ENCODE measurements around the gene OLFM4.

- TF ChIP-seq, protein P1, sequence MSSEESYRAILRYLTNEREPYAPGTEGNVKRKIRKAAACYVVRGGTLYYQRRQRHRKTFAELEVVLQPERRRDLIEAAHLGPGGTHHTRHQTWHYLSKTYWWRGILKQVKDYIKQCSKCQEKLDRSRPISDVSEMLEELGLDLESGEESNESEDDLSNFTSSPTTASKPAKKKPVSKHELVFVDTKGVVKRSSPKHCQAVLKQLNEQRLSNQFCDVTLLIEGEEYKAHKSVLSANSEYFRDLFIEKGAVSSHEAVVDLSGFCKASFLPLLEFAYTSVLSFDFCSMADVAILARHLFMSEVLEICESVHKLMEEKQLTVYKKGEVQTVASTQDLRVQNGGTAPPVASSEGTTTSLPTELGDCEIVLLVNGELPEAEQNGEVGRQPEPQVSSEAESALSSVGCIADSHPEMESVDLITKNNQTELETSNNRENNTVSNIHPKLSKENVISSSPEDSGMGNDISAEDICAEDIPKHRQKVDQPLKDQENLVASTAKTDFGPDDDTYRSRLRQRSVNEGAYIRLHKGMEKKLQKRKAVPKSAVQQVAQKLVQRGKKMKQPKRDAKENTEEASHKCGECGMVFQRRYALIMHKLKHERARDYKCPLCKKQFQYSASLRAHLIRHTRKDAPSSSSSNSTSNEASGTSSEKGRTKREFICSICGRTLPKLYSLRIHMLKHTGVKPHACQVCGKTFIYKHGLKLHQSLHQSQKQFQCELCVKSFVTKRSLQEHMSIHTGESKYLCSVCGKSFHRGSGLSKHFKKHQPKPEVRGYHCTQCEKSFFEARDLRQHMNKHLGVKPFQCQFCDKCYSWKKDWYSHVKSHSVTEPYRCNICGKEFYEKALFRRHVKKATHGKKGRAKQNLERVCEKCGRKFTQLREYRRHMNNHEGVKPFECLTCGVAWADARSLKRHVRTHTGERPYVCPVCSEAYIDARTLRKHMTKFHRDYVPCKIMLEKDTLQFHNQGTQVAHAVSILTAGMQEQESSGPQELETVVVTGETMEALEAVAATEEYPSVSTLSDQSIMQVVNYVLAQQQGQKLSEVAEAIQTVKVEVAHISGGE (tag by site-specific recombination; conservative IDR thresholded peaks at IDR 0.05; ENCODE audit: low read depth), result no peak
- TF ChIP-seq TCF7L2 (IDR thresholded peaks at IDR 0.05; ENCODE audit: borderline replicate concordance, low read depth, low read length) (no peak), CTCF (tag by site-specific recombination; IDR thresholded peaks at IDR 0.05) (no peak), ZNF585B (tag by site-specific recombination; IDR thresholded peaks at IDR 0.05) (no peak), ZNF274 (IDR thresholded peaks at IDR 0.05; ENCODE audit: low read length) (no peak), ZNF274 (tag by site-specific recombination; IDR thresholded peaks at IDR 0.05; ENCODE audit: borderline replicate concordance) (no peak), ZNF610 (tag by site-specific recombination; IDR thresholded peaks at IDR 0.05; ENCODE audit: borderline replicate concordance) (no peak), ZNF426 (tag by site-specific recombination; IDR thresholded peaks at IDR 0.05) (no peak), RBAK (tag by site-specific recombination; IDR thresholded peaks at IDR 0.05) (no peak), ZBTB7A (tag by site-specific recombination; IDR thresholded peaks at IDR 0.05; ENCODE audit: low read depth) (no peak), ZNF121 (tag by site-specific recombination; IDR thresholded peaks at IDR 0.05) (no peak), ZXDB (tag by site-specific recombination; IDR thresholded peaks at IDR 0.05) (no peak), ZNF138 (tag by site-specific recombination; IDR thresholded peaks at IDR 0.05; ENCODE audit: borderline replicate concordance) (no peak)
These were observed 44.8 kb upstream of the OLFM4 start for GRCh38 chr13:52983836-52984235.

Measured in HEK293 (cell line).